NCI-H2029 treated with DMSO at 0.1 percent for 48 hours (cell line): ENCODE data around the gene LIFR.
"Not testable (repeated sequence)": the region's sequence is repeated elsewhere in the genome, so short reads cannot be mapped to it uniquely, and the experiment has no call there.

Experiments used
- DNase-seq: peaks from one replicate; lab custom pipeline; 2025; lab: John Stamatoyannopoulos, UW

Gene LIFR, protein sequence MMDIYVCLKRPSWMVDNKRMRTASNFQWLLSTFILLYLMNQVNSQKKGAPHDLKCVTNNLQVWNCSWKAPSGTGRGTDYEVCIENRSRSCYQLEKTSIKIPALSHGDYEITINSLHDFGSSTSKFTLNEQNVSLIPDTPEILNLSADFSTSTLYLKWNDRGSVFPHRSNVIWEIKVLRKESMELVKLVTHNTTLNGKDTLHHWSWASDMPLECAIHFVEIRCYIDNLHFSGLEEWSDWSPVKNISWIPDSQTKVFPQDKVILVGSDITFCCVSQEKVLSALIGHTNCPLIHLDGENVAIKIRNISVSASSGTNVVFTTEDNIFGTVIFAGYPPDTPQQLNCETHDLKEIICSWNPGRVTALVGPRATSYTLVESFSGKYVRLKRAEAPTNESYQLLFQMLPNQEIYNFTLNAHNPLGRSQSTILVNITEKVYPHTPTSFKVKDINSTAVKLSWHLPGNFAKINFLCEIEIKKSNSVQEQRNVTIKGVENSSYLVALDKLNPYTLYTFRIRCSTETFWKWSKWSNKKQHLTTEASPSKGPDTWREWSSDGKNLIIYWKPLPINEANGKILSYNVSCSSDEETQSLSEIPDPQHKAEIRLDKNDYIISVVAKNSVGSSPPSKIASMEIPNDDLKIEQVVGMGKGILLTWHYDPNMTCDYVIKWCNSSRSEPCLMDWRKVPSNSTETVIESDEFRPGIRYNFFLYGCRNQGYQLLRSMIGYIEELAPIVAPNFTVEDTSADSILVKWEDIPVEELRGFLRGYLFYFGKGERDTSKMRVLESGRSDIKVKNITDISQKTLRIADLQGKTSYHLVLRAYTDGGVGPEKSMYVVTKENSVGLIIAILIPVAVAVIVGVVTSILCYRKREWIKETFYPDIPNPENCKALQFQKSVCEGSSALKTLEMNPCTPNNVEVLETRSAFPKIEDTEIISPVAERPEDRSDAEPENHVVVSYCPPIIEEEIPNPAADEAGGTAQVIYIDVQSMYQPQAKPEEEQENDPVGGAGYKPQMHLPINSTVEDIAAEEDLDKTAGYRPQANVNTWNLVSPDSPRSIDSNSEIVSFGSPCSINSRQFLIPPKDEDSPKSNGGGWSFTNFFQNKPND

GRCh38 chr5:38556599-38557307, at the start of gene LIFR:
Gene LIFR, minus strand, starts transcription at chr5:38556646. Its CDS starts 25,999 bp downstream, at chr5:38530647.
- DNase-seq, result peak; percentile 68

DNA sequence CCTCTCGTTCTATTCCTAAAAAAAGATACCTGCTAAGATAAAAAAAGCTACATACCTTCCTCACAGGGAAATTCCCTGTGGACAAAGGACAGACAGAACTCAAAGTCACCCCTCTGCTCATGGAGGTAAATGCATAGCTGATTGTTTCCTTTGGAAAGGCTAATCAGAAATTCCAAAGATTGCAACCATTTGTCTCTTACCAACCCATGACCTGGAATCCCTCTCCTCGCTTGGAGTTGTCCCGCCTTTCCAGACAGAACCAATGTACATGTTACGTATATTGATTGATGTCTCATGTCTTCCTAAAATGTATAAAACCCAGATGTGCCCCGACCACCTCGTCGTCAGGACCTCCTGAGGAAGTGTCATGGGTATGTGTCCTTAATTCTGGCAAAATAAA, 49.2 kb upstream of the LIFR start:
- DNase-seq, result no peak

DNA sequence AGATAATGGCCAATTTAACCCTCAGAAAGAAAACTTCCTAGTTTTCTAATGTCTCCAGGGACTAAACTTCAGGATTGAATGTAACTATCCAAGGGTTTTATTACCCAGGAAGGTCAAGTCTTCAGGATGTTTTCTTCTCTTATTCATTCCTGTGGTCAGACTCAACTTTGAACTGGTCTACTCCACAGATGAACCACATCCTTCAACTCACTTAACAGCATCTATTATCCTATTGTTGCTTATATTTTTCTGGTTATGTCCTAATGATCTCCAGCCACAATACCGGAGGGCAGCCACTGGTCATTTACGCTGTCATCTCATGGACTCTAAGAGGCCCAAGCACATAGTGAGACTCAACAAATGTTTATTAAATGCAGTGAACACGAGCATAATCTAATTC, 47.2 kb upstream of the LIFR start:
- no peak for DNase-seq

DNA sequence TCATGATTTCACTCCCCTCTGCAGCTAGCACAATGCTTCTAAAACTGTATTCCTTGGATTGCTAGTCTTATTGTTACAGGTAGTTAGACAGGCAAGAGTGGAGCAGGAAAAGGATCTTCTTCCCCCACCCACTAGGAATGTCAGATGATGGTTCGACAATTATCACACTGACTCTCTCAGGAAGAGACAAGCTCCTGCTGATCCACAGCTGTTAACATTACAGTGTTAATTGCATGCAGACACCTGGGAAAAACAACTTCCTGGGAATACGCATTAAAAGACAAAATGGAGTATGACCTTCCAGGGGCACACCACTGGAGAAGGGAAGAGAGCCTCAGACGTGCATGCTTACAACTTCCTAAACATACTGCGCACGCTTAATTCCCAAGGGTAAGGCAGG, 46.2 kb upstream of the LIFR start:
- DNase-seq, result no peak

GRCh38 chr5:38601863-38602298, 45.4 kb upstream of the LIFR start:
- DNase-seq, result no peak

DNA sequence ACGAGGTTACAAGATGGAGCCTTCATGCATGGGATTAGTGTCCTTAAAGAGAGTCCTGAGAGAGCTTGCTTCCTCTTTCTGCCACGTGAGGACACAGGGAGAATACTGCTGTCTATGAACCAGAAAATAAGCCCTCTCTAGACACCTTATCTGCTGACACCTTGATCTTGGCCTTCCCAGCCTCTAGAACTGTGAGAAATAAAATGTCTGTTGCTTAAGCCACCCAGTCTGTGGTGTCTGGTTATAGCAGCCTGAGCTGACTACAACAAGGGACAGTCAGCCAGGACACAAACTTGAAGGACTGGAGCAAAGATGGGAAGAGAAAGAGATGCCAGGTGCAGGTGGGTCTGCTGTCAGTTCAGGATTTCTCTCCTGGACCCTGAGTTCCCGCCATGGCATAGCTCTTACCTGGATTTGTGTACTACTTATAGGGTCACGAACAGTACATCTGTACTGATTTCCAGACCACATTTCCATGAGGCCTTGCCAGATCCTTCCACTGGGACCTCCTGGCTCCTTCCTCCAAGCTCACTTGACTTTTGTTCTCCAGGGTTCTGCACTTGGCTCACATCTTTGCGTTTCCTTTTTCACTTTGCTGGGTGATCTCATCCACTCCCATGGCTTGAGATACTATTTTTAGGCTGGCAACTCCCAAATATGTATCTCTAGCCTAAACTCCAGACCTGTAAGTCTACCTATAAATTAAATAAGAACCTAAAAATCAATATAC, 44.9 kb upstream of the LIFR start:
- DNase-seq, result no peak

DNA sequence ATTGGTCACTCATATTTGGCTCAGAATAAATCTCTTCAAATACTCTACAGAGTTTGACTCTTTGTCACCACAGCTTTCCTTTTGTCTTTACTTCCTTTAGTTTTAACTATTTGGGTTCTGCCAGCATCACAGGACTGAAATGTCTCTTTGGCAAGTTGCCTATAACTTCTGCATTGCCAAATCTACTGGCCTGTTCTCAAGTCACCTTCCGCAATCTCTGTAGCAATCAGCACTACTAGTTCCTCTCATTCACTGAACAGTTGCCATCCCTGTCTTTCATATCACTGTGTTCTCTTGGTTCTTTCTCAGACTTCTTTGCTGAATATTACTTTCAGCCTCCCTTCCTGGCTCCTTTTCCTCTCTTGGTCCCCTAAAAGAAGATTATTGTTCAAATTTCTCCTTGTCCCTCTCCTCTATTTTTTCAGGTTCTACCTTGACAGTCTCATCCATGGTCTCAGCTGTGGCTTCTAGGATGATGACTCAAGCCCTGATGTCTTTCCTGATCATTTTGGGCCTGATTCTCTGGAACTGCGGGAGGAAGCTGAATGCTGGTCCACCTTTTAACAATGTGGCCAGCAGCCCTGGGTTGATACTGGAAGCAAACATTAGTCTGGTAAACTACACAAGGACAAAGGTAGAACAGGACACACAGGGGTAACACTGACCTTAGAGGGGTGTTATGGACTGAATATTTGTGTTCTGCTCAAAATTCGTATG, 44.0 kb upstream of the LIFR start:
- DNase-seq, result no peak

DNA sequence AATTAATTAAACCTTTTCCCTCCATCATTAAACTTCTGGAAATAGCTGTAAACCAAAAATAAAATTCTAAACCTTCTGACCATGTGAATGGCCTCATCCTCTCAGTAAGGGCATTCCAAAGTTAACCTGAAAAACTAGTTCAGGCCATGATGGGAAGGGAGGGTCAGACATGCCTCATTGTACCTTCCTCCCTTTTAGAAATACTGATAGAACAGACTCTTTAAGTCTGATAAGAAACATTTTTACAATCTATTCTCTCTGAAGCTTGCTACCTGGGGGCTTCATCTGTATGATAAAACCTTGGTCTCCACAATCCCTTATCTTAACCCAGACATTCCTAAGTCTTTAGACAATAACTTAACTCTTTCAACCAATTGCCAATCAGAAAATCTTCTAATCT, 43.3 kb upstream of the LIFR start:
- not testable (repeated sequence) for DNase-seq

- DNase-seq, result no peak
Observed at GRCh38 chr5:38598994-38599617, 42.7 kb upstream of the LIFR start.

DNA sequence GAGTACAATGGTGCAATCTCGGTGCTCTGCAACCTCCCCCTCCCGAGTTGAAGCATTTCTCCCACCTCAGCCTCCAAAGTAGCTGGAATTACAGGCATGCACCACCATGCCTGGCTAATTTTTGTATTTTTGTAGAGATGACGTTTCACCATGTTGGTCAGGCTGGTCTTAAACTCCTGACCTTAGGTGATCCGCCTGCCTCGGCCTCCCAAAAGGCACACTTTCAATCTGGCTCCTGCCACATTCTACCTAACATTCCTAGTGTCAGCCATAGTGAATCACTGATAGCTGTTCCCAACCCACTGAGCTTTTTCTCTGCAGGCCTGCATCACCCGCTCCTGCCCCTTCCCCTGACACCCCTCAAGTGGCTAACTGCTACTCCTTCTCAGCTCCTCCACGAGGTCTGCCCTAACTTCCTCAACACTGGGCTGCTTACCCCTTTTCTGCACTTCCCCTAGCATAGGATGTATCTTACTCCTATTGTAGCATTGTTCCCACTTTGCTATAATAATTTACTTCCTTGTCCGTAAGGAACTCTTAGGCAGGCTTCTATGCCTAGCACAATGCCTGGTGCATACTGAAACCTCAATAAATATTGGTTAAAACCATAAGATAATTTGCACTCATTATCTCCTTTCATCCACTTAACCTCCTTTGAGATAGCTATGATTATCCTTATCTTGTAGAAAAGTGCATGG, 42.0 kb upstream of the LIFR start:
- no peak for DNase-seq

GRCh38 chr5:38596981-38597380, 40.5 kb upstream of the LIFR start:
- DNase-seq, result no peak

DNA sequence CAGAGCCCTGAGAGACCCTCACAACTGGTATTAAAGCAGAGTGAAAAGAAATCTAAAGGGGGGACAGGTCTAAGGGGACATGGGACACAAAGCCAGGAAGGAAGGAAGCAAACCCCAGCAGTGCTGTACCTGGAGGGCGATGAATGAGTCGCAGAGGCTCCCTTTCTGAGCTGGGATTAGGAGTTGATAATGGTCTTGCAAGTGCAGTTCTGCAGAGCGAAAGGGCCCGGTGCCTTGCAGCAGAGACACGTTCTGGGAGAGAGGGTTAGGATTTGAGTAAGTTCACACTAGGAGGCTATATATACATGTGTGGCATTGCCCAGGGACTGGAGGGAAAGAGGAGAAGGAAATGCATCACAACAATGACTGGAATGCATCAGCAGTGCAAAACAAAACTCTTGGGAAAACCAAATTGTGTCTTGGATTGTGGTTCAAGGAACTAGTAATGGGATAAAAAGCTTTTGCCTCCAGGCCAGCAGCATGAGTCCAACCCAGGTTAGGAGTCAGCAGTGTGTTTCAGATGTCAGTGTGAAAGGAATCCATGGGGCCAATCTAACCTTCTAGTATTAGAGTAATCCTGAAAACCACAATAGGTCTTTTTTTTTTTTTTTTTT, 38.8 kb upstream of the LIFR start:
- DNase-seq, result no peak

- DNase-seq, result no peak
Observed at GRCh38 chr5:38593959-38594358, 37.5 kb upstream of the LIFR start.

DNA sequence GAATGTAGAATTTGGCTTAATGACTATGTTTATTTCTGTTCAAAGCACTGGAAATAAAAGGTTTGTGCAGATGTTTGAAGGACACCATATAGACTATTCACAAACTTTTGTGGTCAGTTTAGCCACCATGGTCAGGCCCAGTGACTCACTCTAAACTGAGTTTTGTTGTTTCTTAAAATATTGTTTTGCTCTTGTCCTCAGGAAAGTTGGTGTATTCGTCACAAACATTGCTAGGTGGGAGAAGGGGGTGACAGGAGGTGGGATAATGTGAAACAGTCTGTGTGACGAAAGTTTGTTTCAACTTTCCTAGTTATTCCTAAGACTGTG, 35.0 kb upstream of the LIFR start:
- DNase-seq, result no peak

- no peak for DNase-seq
Observed at GRCh38 chr5:38590838-38591522, 34.5 kb upstream of the LIFR start.

DNA sequence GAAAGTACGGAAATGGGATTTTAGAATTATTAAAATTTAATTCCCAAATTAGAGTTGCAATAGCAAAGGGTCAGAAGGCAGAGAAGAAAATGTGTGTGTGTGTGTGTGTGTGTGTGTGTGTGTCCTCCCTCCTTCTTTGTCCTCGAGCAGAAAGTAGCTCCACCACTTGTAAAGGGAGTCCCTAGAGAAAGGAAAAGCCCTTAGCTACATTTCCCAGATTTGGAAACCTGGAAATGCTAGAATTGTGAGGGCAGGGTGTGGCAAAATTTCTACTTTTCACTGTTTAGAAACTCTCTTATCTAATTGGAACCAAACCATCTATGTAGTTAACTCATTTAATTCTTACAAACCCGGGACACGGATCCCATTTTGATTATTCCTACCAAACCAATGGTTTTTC, 33.2 kb upstream of the LIFR start:
- no peak for DNase-seq

DNA sequence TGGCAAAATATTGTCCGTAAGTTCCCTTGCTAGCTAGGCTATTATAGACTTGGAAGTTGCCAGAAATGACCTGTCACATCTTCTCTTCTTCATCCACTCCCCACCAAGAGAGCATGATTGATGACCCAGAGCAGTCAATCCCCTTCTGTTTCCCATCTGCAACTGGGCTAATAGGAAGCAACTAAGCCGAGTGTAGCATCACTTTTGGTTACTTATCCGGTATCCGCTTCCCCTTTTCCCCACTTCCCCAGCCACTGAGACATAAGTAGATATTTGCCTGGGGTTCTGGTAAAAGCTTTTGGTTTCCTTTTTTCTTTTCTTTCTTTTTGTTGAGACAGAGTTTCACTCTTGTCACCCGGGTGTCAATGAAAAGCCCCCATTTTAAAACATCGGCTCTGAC, 29.4 kb upstream of the LIFR start:
- no peak for DNase-seq

DNA sequence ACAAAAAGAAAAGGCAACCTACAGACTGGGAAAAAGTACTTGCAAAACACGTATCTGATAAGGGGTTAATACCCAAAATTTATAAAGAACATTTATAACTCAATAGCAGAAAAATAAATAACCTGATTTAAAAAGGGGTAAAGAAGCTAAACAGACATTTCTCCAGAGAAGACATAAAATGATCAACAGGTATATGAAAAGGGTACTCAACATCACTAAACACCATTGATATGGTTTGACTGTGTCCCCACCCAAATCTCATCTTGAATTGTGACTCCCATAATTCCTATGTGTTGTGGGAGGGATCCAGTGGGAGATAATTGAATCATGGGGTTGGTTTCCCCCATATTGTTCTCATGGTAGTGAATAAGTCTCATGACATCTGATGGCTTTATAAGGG, 27.1 kb upstream of the LIFR start:
- DNase-seq, result no peak

- no peak for DNase-seq
Observed at GRCh38 chr5:38582975-38583319, 26.5 kb upstream of the LIFR start.
